ENCODE data around the gene PLXND1.

DNA sequence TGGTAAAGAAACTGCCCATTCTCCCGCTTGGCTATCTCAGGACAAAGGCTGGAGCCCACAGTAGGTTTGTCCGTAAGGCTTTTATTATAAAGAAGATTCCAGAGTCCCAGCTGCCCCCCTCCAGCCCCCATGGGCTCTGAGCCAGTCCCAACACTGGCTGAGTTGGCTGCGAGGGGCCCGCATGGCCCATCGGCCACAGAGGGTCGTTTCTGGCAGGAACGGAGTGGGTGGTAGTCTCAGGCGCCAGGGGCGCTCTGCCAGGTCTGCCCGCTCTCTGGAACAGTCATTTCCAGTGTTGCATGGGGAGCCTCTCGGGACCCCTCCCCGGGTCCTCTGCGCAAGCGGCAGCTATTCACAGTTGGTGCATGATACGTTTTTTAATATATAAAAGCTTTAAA, 51.3 kb downstream of the PLXND1 start:
- TF ChIP-seq EZH2phosphoT487 (IDR thresholded peaks at IDR 0.05), result no peak
- TF ChIP-seq, protein P1, sequence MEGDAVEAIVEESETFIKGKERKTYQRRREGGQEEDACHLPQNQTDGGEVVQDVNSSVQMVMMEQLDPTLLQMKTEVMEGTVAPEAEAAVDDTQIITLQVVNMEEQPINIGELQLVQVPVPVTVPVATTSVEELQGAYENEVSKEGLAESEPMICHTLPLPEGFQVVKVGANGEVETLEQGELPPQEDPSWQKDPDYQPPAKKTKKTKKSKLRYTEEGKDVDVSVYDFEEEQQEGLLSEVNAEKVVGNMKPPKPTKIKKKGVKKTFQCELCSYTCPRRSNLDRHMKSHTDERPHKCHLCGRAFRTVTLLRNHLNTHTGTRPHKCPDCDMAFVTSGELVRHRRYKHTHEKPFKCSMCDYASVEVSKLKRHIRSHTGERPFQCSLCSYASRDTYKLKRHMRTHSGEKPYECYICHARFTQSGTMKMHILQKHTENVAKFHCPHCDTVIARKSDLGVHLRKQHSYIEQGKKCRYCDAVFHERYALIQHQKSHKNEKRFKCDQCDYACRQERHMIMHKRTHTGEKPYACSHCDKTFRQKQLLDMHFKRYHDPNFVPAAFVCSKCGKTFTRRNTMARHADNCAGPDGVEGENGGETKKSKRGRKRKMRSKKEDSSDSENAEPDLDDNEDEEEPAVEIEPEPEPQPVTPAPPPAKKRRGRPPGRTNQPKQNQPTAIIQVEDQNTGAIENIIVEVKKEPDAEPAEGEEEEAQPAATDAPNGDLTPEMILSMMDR (IDR thresholded peaks at IDR 0.05), result no peak

All from neural progenitor cell (in vitro differentiated cells).